GM18498 (cell line): ENCODE results near the gene CCDC9.
A peak's percentile ranks its signal among the peaks of the same experiment; 100 is the strongest.
"Not testable (repeated sequence)": the region's sequence is repeated elsewhere in the genome, so short reads cannot be mapped to it uniquely, and the experiment has no call there.

Experiments
- ATAC-seq: cut with Tn5 transposase; IDR thresholded peaks from one replicate; pipeline ENCODE4 v1.9.1; 2021; ENCODE audit warnings: mild to moderate bottlenecking, moderate library complexity; ENCODE audit not compliant: unreplicated experiment

Gene CCDC9

DNA sequence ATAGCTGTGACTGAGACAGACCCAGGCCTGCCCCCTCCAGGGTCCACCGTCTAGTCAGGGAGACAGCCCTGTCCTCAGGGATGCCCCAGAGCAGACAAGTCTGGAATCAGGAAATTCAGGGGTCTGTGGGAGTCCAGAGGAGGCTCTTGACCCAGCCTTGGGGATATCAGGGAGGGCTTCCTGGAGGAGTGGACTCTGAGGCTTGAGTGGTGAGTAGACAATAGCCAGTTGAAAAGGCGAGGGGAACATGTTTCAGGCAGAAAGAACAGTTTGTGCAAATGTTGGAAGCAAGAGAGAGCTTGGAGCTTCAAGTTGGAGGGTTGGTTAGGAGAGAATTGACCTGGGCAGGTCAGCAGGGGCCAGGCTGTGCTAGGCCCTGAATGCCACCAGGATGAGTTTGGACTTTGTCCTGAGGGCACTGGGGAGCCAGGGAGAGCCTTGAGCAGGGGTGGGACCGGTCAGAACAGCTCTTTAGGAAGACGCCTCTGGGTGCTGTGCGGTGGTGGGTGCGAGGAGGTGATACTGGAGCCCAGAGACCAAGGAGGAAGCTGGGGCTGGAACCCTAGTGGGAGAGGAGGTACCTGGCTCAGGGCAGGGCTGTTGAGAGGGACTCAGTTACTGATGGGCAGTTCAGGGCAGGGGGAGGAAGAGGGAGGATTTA lies 2.7 kb downstream of the CCDC9 start:
- ATAC-seq: no peak

DNA sequence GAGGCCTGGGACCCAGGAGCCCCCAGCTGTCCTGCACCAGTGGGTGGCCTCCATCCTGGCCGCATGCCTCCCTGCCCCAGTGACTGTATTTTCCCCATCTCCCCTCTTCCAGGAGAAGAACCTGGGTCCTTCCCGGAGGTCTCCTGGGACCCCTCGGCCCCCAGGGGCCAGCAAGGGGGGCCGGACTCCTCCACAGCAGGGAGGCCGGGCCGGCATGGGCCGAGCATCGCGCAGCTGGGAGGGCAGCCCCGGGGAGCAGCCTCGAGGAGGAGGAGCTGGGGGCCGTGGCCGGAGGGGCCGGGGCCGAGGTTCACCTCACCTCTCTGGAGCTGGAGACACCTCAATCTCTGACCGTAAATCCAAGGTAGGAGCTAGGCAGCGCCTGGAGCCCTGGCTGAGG lies 4.2 kb downstream of the CCDC9 start:
- ATAC-seq: no peak

DNA sequence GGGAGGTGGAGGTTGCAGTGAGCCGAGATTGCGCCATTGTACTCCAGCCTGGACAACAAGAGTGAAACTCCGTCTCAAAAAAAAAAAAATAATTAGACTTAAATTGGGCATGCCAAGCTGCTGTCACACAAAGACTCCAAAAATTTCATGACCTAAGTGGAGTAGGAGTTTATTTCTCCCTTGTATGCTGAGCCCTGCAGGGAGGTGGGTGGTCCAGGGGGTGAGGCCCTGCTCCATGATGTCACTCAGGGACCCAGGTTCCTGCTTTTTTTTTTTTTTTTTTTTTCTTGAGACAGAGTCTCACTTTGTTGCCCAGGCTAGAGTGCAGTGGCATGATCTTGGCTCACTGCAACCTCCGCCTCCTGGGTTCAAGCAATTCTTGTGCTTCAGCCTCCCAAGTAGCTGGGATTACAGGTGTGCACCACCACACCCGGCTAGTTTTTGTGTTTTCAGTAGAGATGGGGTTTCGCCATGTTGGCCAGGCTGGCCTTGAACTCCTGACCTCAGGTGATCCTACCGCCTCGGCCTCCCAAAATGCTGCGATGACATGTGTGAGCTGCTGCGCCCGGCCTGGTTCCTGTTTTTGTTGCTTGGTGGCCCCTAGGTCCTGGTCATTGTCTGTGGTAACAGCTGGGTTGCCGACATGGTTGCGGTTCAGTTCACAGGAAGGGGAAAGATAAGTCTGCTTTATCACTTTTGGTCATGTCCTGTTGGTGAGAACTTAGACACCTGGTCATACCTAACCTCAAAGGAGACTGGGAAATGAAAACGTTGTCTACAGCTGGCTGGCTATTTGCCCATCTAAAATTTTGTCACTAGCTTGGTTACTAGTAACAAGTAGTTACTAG lies 5.8 kb downstream of the CCDC9 start:
- ATAC-seq: peak; percentile 66

DNA sequence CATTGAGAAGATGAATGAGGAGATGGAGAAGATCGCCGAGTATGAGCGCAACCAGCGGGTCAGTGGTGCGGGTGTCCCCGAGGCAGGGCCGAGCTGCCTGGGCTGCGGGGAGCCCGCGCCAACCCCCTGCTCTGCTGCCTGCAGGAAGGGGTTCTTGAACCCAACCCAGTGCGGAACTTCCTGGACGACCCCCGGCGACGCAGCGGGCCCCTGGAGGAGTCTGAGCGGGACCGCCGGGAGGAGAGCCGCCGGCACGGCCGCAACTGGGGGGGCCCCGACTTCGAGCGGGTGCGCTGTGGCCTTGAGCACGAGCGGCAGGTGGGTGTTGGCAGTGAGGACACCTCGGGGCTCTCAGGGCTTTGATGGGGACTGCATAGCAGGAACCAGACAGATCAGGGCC lies 8.3 kb downstream of the CCDC9 start:
- ATAC-seq: no peak

DNA sequence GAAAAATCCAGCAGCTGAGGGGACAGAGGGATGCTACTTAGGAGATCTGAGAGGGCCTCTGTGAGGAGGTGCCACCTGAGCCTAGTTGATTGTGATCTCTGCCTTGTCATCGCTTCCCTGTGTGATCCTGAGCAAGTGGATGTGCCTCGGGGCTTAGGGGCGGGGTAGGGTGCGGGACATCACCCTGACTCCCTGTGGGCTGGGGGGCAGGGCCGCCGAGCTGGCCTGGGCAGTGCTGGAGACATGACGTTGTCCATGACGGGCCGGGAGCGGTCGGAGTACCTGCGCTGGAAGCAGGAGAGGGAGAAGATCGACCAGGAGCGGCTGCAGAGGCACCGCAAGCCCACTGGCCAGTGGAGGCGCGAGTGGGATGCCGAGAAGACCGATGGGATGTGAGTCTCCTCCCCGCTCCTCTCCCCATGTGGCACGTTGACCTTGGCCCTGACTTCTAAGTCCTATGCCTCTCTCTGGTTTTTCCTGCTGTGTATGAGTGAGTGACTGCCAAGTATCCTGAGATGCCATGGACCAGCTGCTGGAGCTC lies 10.1 kb downstream of the CCDC9 start:
- ATAC-seq: no peak

DNA sequence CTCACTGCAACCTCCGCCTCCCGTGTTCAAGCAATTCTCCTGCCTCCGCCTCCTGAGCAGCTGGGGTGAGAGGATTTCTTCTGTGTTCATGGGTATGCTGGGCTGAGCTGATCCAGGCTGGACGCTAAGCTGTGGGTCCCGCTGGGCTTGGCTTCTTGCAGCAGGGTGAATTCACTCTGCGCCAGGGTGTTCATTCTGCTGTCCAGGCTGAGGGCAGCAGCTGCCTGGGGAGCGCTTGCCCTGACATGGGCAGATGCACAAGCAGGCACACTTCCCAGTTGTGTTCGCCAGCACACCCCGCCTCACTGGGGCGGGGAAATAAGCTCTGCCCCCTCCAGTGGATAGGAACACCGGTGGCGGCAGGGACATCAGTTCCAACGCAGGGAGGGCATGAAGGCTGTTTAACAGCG lies 11.0 kb downstream of the CCDC9 start:
- ATAC-seq: no peak

DNA sequence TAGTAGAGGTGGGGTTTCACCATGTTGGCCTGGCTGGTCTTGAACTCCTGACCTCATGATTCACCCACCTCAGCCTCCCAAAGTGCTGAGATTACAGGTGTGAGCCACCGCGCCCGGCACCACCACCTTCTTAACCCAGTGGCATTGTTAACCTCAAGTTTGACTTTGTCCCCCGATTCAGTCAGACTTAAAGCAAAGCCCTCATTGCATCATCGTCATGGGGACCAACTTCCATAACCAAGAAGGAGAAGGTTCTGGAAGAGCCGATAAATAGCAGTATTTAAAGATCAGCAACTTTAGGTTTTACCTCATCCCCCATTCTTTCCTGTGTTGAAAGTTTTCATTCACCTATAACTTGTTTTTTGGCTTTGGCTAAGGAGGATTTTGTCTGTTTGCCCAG lies 11.7 kb downstream of the CCDC9 start:
- ATAC-seq: no peak

DNA sequence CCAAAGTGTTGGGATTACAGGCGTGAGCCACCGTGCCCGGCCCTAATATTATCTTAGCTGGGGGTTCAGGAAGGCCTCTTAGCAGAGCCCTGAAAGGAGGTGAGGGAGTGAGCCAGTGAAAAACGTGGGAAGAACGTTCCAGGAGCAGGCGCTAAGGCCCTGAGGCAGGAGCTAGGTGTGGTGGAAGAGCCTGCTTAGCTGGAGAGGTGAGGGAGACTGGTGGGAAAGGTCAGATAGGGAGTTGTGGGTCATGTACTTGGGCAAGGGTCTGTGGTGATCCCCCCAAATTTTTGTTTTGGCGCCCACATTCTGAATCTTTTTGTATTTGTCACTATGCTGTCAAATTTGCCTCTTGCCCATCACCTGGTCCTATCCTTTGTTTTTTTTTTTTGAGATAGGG lies 13.3 kb downstream of the CCDC9 start:
- no peak for ATAC-seq

DNA sequence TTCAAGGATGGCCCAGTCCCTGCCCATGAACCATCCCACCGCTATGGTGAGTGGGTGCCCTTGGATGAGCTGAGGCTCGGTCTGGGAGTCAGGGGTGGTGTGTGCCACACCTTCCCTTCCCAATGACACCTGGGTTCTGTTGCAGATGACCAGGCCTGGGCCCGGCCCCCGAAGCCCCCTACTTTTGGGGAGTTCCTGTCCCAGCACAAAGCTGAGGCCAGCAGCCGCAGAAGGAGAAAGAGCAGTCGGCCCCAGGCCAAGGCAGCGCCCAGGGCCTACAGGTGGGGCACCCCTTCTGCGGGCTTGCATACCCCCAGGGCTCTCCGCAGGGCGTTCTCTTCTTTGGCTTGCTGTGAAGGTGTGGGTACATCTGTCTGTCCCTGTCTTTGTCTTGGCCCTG lies 14.1 kb downstream of the CCDC9 start:
- ATAC-seq: no peak

DNA sequence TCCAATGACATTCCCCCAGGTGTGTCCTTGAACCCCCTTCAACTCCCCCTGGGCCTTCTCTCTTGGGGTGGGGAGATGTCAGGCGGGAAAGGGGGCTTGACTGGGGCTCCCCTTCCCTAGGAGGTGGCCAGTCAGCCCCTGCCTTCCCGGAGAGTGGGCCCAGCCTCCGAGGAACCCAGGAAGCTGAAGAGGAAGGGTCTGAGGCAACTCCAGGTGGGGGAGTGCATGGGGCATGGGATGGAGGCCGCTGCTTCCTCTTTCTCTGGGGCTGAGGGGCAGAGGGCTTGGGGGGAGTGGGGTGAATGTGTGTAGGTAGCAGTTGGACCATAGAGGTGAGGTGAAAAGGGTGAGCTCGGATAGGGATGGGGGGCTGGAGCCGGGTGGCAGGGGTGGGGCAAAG lies 15.6 kb downstream of the CCDC9 start:
- no peak for ATAC-seq

DNA sequence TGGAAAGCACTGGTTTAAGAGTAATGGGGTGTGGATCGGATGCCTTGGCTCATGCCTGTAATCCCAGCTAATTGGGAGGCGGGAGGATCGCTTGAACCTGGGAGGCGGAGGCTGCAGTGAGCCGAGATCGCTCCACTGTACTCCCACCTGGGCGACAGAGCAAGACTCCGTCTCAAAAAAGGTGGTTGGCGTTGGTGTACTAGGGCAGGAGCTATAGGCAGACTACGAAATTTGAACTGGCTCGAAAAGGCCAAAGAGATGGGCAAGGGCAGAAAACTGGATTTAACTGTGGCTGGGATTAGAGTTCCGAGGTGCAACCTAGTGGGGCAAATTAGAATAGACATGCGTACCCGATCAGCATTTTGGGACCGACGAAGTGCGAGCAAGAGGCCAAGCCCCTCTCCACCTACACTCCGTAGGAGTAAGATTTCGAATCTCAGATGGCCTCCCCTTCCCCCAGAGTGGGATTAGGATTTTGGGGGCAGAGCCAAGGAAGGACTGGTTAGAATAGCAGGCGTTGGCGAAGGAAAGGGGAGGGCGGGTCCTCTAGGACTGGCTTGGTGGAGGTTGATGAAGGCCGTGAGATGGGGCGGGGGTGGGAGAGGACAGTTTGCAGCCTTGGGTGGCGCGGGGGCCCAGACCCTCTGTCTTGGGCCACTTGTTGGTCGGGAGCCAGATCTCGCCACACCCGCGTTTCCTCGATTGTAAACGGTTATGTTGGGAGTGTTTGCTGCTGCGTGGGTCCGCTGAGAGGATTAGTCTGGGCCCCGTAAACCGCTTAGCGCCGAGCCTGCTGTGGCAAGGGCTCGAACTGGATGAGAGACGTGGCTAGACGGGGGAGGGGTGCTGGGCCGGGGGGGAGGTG lies 16.4 kb downstream of the CCDC9 start:
- ATAC-seq: no peak

DNA sequence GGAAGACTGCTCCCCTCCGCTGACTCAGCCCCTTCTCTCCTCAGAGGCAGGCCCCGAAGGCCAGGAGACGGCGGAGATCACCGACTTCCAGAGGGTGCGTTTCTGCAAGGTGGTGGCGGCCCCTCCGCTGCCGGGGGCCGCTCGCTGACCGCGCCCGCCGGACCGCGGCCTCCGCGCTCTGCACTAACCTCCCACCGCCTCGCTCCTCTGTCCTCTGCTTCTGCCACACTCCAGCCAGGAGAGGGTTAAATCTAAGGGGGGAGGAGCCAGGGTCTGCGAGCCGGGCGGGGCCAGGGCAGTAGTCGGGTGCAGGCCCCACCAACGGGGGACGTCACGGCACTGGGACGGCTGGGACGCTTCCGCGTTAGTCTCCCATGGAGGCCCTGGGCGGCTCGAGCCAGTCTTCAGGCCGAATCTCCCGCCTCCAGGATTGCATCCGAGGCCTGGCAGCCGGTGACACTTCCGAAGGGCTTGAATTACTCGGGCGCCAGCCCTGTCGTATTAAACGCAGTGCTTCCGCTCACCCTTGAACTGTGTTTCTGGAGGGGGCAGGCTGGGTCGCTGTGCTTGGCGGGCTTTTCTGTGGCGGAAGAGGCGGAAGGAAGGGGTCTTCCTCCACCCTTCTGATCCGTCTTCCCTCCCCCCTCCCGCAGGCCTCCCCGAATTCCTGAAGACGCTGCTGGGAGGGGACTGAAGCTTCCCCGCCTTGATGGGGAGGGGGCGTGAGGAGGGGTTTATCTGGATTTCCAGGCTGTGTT lies 17.2 kb downstream of the CCDC9 start:
- peak; percentile 63 for ATAC-seq

DNA sequence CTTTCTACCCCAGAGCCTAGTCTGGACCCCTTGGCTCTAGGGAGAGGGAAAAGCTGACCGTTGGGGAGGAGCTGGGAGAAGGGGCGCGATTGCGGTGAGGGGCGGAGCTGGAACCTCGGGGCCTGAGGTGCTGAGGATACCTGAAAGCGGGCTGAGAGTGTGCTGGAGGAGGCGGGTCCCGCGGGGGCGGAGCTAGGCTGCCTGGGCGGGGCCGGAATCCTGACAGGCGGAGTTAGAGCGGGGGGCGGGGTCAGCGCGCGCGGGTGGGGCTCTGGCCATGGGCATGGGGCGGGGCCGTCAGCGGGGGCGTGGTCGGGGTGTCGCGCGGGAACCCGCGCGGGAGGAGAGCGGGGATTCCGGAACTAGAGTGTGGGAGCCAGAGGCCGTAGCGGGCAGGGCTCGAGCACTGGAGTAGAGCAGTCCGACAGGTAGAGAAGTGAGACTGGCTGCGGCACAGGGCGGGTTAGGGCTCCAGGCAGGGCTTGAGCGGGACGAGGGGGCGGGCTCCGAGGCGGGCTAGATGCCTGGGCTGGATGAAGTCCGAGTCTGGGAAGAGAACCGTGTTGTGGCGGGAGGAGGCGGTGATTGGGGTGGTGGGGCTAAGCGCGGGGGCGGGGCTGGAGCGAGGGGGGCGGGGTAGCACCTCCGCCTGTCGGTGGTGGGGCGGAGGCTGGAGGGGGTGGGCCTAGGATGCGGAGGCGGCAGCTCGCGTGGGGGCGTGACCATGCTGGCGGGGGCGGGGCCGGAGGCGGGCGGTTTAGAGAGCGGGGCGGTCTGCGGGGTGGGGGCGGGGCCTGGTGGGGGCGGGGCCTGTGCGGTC lies 18.0 kb downstream of the CCDC9 start, which contains the start of gene INAFM1:
Gene INAFM1, plus strand, starts transcription at position 815 of the 820 bp plus-strand sequence. CDS start 35 bp downstream, outside the sequence.
- peak; percentile 67 for ATAC-seq

DNA sequence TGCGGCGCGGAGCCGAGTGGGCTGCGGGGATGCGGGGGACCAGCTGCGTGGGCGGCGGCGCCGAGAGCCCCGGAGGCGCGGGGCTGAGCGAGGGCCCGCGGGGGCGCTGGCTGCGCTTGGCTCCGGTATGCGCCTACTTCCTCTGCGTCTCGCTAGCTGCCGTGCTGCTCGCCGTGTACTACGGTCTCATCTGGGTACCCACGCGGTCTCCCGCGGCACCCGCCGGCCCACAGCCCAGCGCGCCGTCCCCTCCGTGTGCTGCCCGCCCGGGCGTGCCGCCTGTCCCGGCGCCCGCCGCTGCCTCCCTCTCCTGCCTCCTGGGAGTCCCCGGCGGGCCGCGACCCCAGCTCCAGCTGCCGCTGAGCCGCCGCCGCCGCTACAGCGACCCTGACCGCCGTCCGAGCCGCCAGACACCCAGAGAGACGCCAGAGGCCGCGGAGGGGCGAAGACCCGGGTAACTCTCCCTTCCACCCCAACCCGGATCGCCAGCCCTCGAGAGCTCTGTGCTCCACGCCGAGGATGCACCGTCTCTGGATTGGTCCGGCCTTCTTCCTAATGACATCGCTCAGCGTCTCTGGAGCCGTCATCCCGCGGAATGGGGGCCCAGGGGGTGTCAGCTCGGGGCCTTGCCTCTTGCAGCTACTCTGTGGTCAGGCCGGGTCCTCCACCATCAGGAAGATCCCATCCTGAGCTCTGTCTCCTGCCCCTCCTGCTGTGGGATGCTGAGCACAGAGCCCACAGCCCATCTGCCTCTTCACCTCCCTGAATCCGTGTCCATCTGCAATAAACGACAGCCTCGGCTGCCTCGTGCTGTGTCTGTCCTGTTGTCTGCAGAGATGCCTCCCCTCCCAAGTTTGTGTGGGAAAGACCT lies 18.8 kb downstream of the CCDC9 start:
- ATAC-seq: peak; percentile 37

DNA sequence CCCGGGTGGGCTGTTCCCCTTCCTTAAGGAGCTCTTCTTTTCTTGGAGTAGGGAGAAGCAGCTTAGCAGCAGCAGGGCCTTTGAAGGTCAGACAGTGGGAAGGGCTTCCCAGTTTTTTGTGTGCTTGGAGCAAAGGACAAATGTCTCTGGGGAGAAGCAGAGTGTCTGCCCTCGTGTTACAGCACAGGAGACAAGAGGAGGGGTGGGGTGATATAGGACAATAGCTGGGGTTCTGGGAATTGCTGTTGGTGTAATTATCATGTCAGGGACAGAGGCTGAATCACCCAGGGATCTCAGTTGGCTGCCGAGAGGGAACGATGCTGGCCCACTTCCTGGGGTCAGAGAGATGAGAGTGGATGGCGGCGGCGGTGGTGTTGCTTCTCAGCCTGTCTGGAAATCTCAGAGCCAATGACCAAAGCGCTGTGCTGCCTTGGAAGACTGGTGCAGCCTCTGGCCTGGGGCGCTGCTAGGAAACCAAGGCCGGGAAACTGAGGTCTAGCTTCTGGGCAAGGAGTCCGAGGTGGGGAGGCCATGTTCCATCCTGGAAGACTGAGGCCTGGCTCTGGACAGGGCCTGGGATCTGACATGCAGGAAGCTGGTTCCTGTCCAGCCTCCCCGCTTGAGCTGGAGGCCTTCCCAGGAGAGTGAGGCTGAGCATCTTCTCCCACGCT lies 19.6 kb downstream of the CCDC9 start:
- no peak for ATAC-seq

DNA sequence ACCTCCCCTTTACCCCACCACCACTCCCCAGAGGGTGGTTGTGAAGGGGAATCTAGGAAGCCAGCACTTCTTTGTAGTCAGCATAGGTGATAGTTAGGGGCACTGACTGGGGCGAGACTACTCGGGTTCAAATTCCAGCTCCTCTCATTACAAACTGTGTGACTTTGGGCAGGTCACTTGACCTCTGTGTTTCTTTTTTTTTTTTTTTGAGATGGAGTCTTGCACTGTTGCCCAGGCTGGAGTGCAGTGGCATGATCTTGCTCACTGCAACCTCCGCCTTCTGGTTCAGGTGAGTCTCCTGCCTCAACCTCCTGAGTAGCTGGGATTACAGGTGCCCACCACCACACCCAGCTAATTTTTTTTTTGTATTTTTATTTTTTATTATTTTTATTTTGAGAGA lies 20.2 kb downstream of the CCDC9 start:
- not testable (repeated sequence) for ATAC-seq

DNA sequence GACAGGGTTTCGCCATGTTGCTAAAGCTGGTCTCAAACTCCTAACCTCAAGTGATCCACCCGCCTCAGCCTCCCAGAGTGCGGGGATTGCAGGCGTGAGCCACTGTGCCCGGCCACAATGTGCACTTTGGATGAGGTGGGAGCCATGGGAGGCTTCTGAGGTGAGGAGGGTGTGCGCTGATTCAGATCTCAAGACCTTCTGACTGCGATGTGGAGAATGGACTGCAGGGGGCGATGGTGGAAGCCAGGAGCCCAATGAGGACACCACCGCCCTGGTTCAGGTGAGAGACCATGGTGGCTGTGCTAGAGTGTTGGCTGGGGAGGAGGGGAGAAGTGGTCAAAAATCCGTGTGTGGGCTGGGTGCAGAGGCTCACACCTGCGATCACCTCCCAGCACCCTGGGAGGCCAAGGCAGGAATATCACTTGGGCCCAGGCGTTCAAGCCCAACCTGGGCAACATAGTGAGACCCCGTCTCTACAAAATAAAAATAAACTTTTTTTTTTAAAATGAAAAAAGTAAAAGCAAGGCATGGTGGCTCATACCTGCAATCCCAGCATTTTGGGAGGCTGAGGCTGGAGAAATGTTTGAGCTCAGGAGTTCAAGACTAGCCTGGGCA lies 24.0 kb downstream of the CCDC9 start:
- ATAC-seq: no peak
